HL-60/S4 (cell line): Measurements from ENCODE around the gene PROP1.
"Not testable (repeated sequence)": the region's sequence is repeated elsewhere in the genome, so short reads cannot be mapped to it uniquely, and the experiment has no call there.

Experiments
- in situ Hi-C: fragments of 300-500 bp; cut with MboI; formaldehyde crosslinking; loops from 2 replicates; pipeline ENCODE4 v1.14.3; 2022; ENCODE audit warnings: low sequenced_read_pairs

The PROP1 gene

DNA sequence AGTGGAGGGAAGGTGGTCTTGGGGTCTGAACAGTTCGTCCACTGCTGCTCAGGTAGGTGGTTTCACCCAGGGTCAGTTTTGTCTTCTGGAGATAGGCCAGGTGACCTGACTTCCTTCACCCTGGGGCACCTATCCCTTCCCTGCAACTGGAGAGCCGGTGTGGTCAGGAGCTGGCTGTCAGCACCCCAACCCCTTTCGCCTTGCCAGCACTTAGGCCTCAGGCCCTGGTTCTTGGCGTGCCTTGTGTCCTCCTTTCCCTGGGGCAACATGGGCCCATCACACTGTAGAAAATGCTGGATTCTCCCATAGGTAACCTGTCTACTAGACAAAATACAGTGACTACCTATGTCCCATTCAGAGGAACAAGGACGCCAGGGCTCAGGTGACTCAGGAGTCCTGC lies 13.1 kb downstream of the PROP1 start:
- in situ Hi-C loops: no loop called here

DNA sequence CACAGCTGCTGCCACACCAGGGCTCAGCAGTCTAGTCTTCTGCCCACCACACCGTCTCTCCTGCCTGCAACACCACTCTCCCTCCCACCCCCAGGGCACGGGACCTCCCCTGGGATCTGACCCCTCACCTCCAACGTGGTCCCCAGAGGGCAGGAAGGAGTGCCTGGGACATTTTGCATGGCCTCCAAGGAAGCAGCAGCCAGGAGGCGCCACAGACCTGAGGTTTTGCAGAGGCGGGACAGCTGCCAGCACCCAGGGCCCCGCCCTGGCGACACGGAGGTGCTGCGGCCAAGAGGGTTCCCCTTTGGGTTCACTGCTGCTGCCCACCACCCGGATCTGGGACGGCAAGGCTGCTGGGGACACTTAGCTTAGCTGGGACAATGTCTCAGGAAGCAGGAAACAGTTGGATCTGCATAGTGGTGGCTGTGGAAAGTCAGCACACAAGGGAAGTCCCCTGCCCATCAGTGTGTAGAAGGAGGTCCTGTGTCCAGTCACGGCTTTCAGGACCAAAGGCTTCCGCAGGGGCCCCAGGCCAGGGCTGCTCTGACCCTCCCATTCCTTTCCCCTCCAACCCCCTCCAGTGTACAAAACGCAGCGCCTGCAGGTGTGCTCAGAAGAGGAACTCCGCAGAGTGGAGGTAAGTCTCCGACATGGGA lies 13.8 kb downstream of the PROP1 start:
- in situ Hi-C loops: no loop called here

DNA sequence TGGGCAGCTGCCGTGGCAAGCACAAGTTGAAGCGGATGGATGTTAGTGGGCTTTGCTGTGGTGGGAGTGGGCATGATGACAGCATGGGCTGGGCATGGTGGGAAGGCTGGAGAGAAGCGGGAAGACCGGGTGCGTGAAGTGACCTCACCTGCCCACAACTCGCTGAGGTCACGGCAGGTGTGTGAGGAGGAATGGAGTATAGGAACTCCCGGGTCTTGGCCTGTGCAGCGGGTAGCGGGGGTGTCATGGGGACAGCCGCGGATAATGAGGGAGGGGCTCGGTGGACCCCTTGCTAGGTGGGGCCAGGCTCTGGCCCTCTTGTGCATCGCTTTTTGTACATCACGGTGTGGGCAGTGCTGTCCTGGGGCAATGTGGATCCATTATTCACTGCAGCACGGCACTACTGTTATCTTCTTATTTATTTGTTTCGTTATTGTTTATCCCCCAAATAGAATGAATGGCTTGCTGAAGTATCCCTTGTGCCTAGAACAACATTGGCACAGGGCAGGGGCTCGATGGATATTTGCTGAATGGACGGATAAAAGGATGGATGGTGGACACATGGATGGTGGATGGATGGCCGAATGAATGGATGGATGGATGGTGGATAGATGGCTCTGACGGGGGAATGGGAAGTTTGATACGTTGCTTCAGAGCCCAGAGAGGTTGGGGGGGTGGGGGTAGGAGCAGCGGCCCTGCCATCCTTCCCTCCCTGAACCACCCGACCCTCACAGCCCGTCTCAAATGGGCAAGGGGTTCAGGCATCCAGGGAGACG lies 14.6 kb downstream of the PROP1 start:
- in situ Hi-C loops: no loop called here

DNA sequence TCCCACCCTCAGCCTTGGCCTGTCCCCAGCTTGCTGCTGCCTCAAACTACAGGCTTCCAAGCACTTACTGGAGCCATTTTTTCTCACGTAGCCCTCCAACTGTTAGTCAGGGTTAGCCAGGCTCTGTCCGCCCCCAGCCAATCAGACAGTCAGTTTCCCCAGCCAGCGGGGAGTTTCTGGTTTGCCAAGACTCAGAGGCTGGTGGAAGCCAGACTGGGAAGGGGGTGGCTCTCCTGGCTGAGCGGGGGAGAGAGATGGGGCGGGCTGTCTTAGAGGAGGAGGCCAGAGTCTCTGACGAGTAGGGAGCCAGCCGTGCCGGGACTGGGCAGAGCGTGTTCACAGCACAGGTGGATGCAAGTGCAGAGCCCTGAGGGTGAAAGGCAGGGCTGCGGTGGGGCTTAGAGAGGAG lies 15.3 kb downstream of the PROP1 start:
- in situ Hi-C loops: no loop called here

DNA sequence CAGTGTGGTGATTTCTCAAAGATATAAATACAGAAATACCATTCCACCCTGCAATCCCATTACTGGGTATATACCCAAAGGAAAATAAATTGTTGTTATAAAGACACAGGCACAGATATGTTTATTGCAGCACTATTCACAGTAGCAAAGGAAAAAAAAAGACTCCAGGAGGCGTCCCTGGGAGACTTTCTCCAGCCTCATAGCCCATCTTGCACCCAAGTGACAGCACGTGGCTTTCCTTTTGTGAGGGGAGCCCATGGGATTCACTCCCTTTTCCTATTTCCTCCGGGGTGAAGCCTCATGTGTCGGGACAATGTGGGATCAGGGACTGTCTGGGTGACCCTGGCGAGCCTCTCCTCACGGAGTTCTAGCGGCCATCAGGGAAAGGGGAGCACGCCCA lies 18.4 kb downstream of the PROP1 start:
- in situ Hi-C loops: not testable (repeated sequence)

DNA sequence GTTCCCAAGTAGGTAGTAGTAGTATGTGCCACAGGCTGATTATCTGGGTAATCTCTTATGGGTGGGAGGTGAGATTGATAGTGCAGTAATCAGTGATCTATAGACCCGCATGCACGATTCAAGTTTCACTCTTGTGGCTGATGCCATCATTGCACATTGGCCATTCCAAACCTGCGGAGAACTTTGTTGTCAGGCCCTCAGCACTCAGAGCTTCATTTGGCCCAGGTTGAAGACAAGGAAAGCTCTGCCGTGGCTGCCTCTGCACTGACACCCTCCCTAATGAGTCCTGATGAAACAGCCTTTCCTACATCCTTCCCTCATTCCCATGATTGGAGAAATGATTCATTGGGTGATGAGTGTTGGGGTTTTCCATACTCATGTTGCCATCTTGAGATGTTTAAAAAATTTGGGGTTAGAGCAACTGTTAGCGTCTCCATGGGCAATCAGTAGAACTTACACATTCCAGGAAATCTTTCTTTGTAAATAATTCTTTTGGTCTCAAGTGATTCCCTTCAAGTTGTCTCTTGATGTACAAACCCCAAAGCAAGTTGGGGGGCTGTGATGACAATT lies 22.9 kb downstream of the PROP1 start:
- in situ Hi-C loops: no loop called here

DNA sequence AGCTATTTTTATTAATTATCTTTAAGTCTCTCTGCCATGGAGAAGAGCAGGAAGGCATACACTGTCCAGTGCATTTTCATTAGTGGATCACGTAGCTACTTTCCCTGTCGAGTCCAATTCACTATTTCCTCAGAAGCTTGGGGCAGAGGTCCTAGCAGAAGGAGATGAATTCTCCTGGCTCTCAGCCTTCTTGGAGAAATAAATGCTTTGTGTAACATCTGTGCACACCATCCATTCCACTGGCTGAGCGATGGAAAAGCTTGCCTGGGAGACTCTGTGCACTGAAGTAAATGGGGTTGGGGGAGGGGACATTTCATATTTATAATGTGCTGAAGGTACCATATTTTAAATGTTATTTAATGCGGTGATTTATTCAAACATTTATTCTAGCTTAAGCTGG lies 23.4 kb downstream of the PROP1 start:
- in situ Hi-C loops: no loop called here

DNA sequence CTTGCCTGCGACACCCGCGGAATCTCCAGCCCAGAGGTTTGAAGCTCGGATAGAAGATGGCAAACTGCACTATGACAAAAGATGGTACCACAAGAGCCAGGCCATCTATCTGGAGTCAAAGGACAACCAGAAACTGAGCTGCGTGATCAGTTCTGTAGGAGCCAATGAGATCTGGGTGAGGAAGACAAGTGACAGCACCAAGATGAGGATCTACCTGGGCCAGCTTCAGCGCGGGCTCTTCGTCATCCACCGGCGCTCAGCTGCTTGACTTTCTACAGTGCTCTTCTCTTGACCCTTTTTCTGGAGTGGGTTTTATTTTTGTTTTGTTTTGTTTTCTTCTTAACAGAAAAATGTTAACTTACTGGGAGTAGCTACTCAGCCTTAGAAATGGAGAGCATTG lies 24.0 kb downstream of the PROP1 start:
- in situ Hi-C loops: not testable (repeated sequence)

DNA sequence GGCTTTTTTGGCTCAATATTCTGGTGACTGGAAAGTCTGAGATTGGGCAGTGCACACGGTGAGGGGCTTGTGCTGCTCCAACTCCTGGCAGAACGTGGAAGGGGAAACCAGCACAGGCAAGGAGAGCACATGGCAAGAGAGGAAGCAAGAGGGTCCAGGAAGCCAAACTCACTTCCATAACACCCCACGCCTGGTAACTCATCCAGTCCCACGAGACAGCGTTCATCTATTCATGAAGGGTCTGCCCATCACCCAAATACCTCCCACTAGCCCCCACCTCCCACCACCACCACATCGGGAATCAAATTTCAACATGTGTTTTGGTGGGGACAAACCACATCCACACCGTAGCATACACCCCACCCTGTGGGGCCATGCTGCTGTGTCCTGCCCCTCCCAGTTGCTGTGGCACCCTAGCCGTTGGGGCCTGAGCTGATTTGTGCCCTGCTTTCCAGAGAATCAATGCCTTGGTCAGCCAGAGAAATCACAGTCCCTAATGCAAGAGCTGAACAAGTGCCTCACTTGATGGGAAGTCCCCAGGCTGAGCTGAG lies 27.3 kb downstream of the PROP1 start:
- in situ Hi-C loops: no loop called here

DNA sequence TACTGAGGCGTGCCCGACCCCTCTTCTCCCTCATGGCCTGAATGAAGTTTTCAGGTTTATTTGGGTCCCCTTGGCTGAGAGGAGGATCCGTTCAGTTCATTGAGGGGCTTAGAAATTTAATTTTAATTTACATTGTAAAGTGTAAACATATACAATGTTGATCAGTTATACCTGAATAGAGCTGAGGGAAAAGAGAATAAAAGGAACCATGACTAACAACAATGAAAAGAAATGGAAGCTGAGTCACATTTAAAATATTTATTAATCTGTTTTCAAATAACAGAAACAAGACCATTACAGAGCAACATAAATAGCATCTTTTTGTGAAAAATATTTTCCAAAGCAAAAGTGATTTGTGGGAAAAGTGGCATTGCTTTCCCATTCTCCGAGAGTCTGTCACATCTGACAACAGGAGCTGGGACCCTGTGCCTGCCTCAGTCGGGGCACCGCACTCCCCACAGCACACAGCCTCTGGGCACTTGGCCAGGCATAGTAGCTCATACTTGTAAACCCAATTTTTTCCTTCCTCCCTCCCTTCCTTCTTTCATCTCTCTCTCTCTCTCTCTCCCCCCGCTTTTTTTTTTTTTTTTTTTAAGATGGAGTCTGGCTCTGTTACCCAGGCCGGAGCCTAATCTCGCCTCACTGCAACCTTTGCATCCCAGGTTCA lies 28.7 kb downstream of the PROP1 start:
- in situ Hi-C loops: no loop called here

DNA sequence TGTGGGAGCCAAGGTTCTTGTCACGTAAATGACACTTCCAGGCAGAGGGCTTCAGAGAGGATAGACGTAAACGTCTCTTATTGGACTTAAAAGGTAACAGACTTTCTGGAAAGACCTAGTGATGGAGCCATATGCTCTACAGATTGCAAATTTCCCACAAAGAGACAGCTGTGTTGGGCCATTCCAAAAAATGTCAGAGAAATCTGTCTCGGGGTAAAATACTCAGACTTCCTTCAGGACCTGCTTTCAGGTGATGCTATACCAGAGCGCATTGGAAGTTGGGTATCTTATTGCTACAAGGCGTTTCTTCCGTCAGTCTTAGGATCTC lies 29.2 kb downstream of the PROP1 start:
- in situ Hi-C loops: no loop called here

DNA sequence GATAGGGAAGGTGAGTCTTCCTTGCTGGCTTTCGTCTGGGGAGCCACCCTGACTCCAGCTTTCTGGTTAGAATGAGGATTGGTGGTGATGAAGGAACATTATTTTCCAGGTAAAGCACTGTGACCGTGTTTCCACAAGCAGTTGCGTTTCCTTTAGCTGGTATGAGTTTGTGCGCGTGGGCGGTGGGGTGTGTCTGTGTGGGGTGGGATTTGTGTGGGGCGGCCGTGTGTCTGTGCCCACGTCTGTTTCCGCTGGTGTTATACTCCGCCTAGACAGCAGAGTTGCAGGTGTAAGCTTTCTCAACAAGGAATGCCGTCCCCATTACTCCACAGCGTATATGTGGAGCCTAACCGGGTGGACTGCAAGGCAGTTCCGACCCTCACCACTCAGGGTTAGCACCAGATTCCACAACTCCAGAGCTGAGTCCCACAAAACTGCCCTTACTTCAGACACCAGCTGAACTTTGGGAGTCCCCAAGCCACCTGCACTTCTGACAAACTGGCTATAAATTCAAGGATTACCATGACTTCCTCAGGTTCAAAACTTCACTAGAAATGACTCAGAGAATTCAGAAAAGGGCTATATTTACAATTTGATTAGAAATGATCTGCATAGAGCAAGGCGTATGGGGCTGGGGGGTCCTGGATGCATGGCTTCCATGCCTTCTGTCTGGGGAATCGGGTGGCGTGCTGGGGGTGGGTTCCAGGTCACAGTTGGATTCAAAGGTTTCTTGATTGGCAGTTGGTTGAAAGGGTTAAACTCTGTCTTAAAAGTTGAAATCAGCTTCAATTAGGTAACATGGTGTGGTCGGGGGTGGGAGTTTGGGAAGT lies 29.8 kb downstream of the PROP1 start:
- in situ Hi-C loops: no loop called here

DNA sequence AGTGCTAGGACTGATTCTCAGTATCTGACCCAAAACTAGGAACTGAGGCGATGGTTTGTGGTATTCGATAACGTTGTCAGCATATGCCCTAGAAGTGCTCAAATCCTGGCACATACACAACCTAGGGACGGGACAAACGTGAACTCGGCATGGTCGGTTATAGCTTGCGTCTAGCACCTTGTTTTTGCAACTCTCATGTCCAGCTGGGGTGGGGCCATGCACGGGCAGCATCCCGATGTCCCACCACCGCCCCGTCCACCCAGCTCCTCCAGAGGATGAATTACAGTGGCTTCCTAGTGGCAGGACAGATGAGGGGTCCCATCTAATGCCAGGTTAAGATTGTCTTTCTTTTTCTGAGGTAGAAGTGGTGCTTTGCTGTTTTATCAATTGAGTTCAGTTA lies 31.6 kb downstream of the PROP1 start:
- in situ Hi-C loops: no loop called here

DNA sequence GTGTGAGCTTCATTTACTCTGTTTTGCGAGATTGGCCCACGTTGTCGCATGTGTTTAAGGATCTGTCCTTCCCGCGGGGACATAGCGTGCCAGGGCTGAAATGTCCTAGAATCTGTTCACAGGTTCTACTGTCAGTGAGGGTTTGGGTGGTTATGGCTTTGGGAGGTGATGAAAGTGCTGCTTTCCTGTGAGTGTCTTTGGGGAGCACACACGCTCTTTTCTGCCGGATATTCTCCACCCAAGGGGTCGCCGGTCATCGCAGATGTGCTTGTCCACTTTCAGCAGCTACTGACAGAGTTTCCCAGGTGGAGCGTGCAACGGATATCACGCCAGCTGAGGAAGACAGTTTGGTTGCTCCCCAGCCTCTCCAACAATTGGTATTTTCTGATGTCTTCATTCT lies 32.1 kb downstream of the PROP1 start:
- in situ Hi-C loops: no loop called here

DNA sequence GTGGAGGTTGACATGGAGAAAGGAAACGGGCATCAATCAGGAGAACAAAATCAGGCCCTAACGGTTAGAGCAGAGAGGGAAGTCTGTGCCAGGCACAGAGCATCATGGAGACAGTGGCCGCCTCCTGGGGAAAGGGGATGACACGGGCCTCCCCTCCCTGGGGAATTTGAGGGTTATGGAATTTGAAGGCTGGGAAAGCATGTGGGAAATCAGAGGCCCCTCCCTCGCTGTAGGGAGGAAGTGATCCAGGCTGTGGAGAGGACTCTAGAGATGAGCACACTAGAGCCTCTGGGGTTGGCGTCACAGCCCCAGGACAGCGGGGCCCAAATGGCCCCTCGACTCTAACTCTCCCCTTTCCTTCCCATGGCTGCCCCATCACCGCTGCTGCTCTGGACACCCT lies 36.7 kb downstream of the PROP1 start:
- in situ Hi-C loops: no loop called here

DNA sequence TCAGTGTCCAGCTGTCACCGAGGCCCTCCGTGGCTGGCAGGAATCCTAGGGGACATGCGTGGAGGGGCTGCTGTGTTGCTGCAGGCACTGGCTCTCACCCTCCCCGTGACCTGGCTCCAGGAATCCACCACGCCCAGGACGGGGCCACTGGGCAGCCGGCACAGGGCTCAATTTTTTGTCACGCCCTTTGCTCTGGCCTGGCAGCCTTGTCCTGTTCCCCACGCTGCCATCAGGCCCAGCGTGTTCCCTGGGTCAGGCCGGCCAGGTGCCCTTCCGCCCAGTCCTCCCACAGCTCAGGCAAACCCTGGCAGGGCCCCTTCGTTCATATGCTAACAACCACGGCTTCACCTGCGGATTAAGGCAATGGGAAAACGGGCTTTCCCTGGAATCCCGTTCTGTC lies 37.3 kb downstream of the PROP1 start:
- in situ Hi-C loops: no loop called here

DNA sequence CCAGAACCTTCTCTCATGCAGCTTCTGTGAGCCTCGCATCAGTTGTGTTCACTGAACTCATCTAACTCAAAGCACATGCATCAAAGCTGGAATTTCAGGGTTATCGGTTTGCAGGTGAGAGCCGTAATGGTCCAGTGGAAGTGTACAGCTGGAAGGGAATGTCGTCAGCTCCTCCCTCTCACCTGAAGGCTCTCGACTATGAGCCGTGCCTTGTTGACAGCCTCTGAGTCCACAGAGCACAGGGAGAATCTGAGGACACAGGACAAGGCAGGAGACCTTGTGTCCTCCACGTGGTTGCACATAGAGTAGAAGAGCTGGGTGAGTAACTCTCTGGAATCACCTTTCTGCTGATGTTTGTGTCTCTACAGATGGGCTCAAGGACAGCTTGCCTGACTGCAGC lies 38.8 kb downstream of the PROP1 start:
- in situ Hi-C loops: no loop called here

DNA sequence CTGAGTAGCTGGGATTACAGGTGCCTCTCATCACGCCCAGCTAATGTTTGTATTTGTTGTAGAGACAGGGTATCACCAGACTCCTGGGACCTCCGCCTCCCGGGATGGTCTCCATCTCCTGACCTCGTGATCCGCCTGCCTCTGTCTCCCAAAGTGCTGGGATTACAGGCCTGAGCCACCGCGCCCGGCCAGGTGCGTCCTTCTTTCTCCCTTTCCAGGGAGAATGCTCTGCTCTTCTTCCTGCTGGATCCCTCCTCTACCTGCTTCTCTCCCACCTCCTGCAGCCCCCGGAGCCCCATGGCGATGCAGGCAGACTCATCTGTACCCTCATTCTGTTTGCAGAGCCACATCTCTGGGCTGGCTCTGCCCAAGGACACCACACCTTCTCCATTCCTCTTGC lies 42.9 kb downstream of the PROP1 start:
- in situ Hi-C loops: not testable (repeated sequence)

DNA sequence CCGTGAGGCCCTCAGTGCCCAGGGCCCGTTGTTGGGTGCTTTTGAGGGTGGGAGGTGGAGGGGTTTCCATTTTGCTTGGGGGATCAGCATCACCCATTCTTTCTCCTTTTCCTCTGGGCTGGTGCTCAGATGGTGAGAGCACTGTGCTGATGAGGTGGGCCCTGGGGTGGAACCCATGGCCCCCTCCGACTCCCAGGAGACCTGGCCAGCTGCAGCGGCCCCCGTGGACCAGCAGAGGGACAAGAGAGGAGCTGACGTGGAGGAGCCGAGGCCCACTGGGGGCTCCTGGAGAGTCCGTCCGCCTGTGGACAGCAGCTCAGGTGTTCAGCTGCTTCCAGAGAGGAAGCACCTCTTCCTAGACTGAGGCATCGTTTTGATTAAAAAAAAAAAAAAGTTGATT lies 46.4 kb downstream of the PROP1 start:
- in situ Hi-C loops: not testable (repeated sequence)

DNA sequence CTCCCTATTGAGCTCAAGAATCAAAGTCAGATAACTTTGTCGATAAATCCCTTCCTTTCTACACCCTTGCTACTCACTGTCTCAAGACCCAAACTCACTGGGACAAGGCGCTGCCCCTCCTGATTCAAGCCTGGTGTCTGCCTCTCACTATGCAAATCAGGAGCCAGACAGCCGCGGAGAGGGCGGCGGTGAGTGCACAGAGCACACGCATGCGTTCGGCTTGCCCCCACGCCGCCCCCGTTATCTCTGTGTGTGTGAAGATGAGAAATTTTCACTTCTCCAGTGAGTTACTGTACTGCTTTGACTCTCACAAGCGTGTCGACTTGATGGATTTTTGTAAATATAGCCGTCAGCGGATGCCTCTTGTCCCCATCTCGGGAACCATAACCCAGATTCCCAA lies 47.0 kb downstream of the PROP1 start:
- in situ Hi-C loops: not testable (repeated sequence)

DNA sequence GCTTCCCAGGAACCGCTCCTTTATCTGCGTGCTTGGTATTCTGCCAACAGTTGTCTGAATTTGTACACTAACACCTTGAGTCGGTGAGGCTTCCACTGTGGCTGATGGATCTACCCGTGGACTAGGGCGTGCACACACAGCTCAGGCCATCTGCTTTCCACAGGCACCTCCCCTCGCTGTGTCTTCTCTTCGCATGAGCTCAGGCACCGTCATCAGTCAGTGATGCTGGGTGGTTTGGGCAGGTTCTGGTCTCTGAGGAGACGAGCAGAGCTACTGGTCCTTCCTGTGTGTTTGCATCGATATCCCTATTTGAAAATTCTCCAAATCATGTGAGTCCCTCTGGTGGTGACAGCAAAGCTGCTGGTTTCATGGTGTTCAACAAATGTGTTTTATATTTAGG lies 48.1 kb downstream of the PROP1 start:
- in situ Hi-C loops: not testable (repeated sequence)
